Lower lobe of right lung (tissue), 2 donors: ENCODE data around the gene AHI1. TPM values are rescaled to one million over a fixed set of nuclear protein-coding genes. Genes with fewer than 3 reads are reported as not detected.

Experiments used
- ATAC-seq, 2 donors: fragments of 200-7000 bp; cut with Tn5 transposase; one replicate each; pipeline ENCODE4 v1.9.1; 2020 to 2022; ENCODE audit warnings: mild to moderate bottlenecking in 2 of 2, moderate library complexity in 2 of 2
- DNase-seq: peaks from one replicate; pipeline ENCODE4 v3.0.0-alpha.2; 2020
- H3K27ac ChIP-seq: fragments of 200-600 bp; one replicate; pipeline ENCODE4 v1.8.0; 2022
- H3K27me3 ChIP-seq: fragments of 200-600 bp; one replicate; pipeline ENCODE4 v1.8.0; 2022; ENCODE audit warnings: low read depth
- H3K36me3 ChIP-seq: fragments of 200-600 bp; one replicate; pipeline ENCODE4 v1.8.0; 2022; ENCODE audit warnings: mild to moderate bottlenecking
- H3K4me1 ChIP-seq: fragments of 200-600 bp; one replicate; pipeline ENCODE4 v1.8.0; 2022
- H3K4me3 ChIP-seq: fragments of 200-600 bp; one replicate; pipeline ENCODE4 v1.8.0; 2022; ENCODE audit warnings: mild to moderate bottlenecking
- H3K9me3 ChIP-seq: fragments of 200-600 bp; one replicate; pipeline ENCODE4 v1.8.0; 2022
- CTCF ChIP-seq: fragments of 200-600 bp; IDR thresholded peaks from one replicate; pipeline ENCODE4 v1.8.0; 2022; ENCODE audit warnings: antibody characterized with exemption, mild to moderate bottlenecking
- intact Hi-C: fragments of 100-400 bp; cut with DNase I; formaldehyde crosslinking; loops from one replicate; pipeline ENCODE4 v1.11.0; 2022
- total RNA-seq: library from RNA; stranded (reverse); fragmentation: NEBNext Ultra II Directional; extraction: Animal tissue kit (Norgen Biotek cat#: 25700); gene quantifications from one replicate; pipeline ENCODE4 v1.2.1, GENCODE V29; 2021
- donor health status: DM: no; HTN: yes; CAD: no; lungs with severe emphysema.

The AHI1 gene
- total RNA-seq, 1 donor from 2014 or later = 31.7 TPM

DNA sequence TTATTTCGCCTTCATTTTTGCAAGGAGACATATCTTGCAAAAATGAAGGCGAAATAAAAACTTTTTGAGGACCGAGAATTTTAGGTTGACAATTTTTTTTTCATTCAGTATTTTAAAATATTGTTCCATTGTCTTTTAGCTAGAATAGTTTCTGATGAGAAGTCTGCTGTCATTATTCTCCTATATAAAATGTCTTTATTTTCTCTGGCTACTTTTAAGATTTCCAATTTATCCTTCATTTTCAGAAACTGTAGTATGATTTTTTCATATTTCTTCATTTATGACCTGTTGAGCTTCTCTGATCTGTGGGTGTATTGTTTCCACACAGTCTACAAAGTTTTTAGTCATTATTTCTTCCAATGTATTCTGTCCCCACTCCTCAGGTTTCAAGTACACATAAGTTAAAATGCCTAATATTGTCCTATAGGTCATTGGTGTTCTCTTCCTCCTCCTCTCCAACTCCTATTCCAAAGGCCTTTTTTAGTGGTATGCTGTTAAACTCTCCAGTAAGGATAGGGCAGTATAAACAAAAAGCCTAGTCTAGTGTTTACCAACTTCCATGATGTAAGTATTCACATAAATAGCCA, 15.7 kb downstream of the AHI1 start:
- TF ChIP-seq CTCF = no peak
- Histone ChIP-seq H3K9me3 (peaks cover 31% of the 10 kb centered on the region), H3K36me3 (peaks cover 4% of the 10 kb centered on the region)

GRCh38 chr6:135479601-135480000, 17.9 kb downstream of the AHI1 start:
- ATAC-seq (peak; percentile 42 to 61), DNase-seq (no peak)
- H3K9me3 ChIP-seq = peaks cover 31% of the 10 kb centered on the region
- H3K4me3 ChIP-seq = no peak overlapping the region
- intact Hi-C loops = no loop called here
- no peak for TF ChIP-seq CTCF
- H3K36me3 ChIP-seq = no peaks in the 10 kb centered on the region
- H3K4me1 ChIP-seq = no peaks in the 10 kb centered on the region
- H3K27me3 ChIP-seq = no peaks in the 10 kb centered on the region
- H3K27ac ChIP-seq = no peak overlapping the region

More for the DNA sequence above, 15.7 kb downstream of the AHI1 start:
- ATAC-seq = no peak
- H3K4me3 ChIP-seq = no peak overlapping the region
- no peak overlapping the region for H3K27ac ChIP-seq
- H3K4me1 ChIP-seq = no peaks in the 10 kb centered on the region
- intact Hi-C loops = no loop called here
- no peaks in the 10 kb centered on the region for H3K27me3 ChIP-seq
- no peak for DNase-seq

DNA sequence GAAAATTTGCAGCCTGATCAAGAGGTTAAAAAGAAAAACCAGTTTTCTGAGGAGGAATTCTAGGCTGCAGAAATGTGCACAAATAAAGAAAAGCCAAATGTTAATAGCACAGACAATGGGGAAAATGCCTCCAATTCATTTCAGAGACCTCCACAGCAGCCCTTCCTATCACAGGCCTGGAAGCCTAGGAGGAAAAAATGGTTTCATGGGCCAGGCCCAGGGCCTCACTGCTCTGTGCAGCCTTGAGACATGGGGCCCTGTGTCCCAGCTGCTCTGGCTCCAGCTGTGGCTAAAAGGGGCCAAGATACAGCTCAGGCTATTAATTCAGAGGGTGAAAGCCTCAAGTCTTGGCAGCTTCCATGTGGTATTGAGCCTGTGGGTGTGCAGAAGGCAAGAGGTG, 18.9 kb downstream of the AHI1 start:
- ATAC-seq (no peak), DNase-seq (no peak)
- H3K27me3 ChIP-seq = no peaks in the 10 kb centered on the region
- H3K4me1 ChIP-seq = no peaks in the 10 kb centered on the region
- H3K9me3 ChIP-seq = peaks cover 27% of the 10 kb centered on the region
- no peaks in the 10 kb centered on the region for H3K36me3 ChIP-seq
- no peak overlapping the region for H3K4me3 ChIP-seq
- H3K27ac ChIP-seq = no peak overlapping the region
- TF ChIP-seq CTCF = no peak
- intact Hi-C loops = no loop called here

GRCh38 chr6:135475292-135475886, 22.2 kb downstream of the AHI1 start:
- Histone ChIP-seq H3K4me3 (no peak overlapping the region), H3K27ac (no peak overlapping the region), H3K4me1 (no peaks in the 10 kb centered on the region), H3K36me3 (no peaks in the 10 kb centered on the region), H3K27me3 (no peaks in the 10 kb centered on the region), H3K9me3 (no peaks in the 10 kb centered on the region)
- ATAC-seq = no peak
- DNase-seq = no peak
- intact Hi-C loops = no loop called here
- TF ChIP-seq CTCF = no peak

DNA sequence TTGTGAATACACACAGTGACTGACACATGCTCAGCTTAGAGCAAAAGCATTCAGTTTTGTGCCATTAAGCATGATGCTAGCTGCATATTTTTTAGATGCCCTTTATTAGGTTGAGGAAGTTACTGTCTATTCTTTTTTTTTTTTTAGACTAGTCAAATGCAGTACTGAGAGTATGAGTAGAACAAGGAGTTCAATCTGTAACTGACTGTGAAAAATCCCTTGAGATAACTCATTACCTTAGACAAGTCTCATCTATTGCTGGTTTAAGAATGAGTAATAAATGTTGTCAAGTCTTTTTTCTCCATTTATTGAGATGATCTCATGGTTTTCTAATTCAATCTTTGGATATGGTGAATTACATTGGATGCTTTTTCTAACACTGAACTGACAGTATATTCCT, 23.2 kb downstream of the AHI1 start:
- Histone ChIP-seq H3K9me3 (no peaks in the 10 kb centered on the region), H3K27me3 (no peaks in the 10 kb centered on the region), H3K36me3 (no peaks in the 10 kb centered on the region), H3K27ac (no peak overlapping the region), H3K4me1 (no peaks in the 10 kb centered on the region), H3K4me3 (no peak overlapping the region)
- intact Hi-C loops = no loop called here
- no peak for ATAC-seq
- TF ChIP-seq CTCF = no peak
- DNase-seq = no peak
